PC-9 (cell line): ENCODE data around the gene LGI1. TPM values are rescaled to one million over a fixed set of nuclear protein-coding genes. Genes with fewer than 3 reads are reported as not detected.

Experiments used
- BruUV-seq: library from RNA; stranded (reverse); fragments of 400-500 nt; replicated peaks from 2 replicates; lab custom pipeline; 2021; lab: Mats Ljungman, UMichigan
- CTCF ChIA-PET: fragments of 300-600 bp; sonication (Branson Sonifier 250); formaldehyde crosslinking; loops from one replicate; lab custom pipeline; 2022; ENCODE audit warnings: antibody characterized with exemption; lab: Charles Lee
- POLR2A ChIA-PET: fragments of 300-600 bp; sonication (Branson Sonifier 250); formaldehyde crosslinking; loops from one replicate; lab custom pipeline; 2022; ENCODE audit warnings: antibody characterized with exemption; ENCODE audit not compliant: unreplicated experiment; lab: Charles Lee
- DNase-seq, 2 experiments: peaks; one replicate each; pipeline versions ENCODE4 v3.0.0 to v3.0.0-alpha.2; 2015 to 2022; ENCODE audit warnings: mixed read lengths in 1 of 2
- H2AFZ ChIP-seq: fragments of 200-600 bp; sonication (generic); 2 replicates; pipeline ENCODE4 v1.8.1; 2017; ENCODE audit warnings: antibody characterized with exemption
- H3F3A ChIP-seq: fragments of 200-600 bp; sonication (generic); 2 replicates; pipeline ENCODE4 v1.8.1; 2017; ENCODE audit warnings: antibody characterized with exemption, mild to moderate bottlenecking, low read depth; ENCODE audit not compliant: insufficient read depth
- H3K27ac ChIP-seq: fragments of 200-600 bp; sonication (generic); 2 replicates; pipeline ENCODE4 v1.6.1; 2016; ENCODE audit warnings: mixed run types
- H3K27me3 ChIP-seq: fragments of 200-600 bp; sonication (generic); 2 replicates; pipeline ENCODE4 v1.6.1; 2016; ENCODE audit warnings: low read depth, mixed run types; ENCODE audit not compliant: insufficient read depth
- H3K36me3 ChIP-seq: fragments of 200-600 bp; sonication (generic); 2 replicates; pipeline ENCODE4 v1.6.1; 2016; ENCODE audit warnings: low read depth, mixed run types
- H3K4me1 ChIP-seq: fragments of 200-600 bp; sonication (generic); replicated peaks from 2 replicates; pipeline ENCODE4 v1.6.1; 2016; ENCODE audit warnings: mixed run types; ENCODE audit not compliant: insufficient read depth
- H3K4me2 ChIP-seq: fragments of 200-600 bp; sonication (generic); 2 replicates; pipeline ENCODE4 v1.6.1; 2017; ENCODE audit warnings: mixed run types
- H3K4me3 ChIP-seq: fragments of 200-600 bp; sonication (generic); 2 replicates; pipeline ENCODE4 v1.6.1; 2016; ENCODE audit warnings: mixed run types
- H3K79me2 ChIP-seq: fragments of 200-600 bp; sonication (generic); 2 replicates; pipeline ENCODE4 v1.6.1; 2017; ENCODE audit warnings: low read depth, mixed run types
- H3K9me2 ChIP-seq: fragments of 200-600 bp; sonication (generic); 2 replicates; pipeline ENCODE4 v1.8.1; 2017; ENCODE audit warnings: mild to moderate bottlenecking; ENCODE audit not compliant: insufficient read depth
- H3K9me3 ChIP-seq: fragments of 200-600 bp; sonication (generic); 2 replicates; pipeline ENCODE4 v1.8.1; 2016; ENCODE audit warnings: low read depth; ENCODE audit not compliant: insufficient read depth
- H4K20me1 ChIP-seq: fragments of 200-600 bp; sonication (generic); 2 replicates; pipeline ENCODE4 v1.8.1; 2017; ENCODE audit not compliant: insufficient read depth
- EZH2 ChIP-seq: fragments of 200-600 bp; sonication (generic); IDR thresholded peaks from 2 replicates; pipeline ENCODE4 v1.8.0; 2017; ENCODE audit warnings: antibody characterized with exemption, low read depth
- intact Hi-C: fragments of 100-400 bp; cut with micrococcal nuclease; formaldehyde crosslinking; loops from one replicate; pipeline ENCODE4 v1.10.0; 2022; ENCODE audit not compliant: unreplicated experiment
- total RNA-seq: library from RNA; stranded (reverse); gene quantifications from 2 replicates; pipeline ENCODE4 v1.2.3, GENCODE V29; 2021
- TF ChIP-seq, protein P1 (sequence below): fragments of 200-600 bp; sonication (generic); conservative IDR thresholded peaks from 2 replicates; pipeline ENCODE4 v1.6.1; 2017; ENCODE audit warnings: mixed run types, antibody characterized with exemption, mild to moderate bottlenecking, moderate library complexity

LGI1 gene
- total RNA-seq, 1 experiment from 2014 or later = not detected

DNA sequence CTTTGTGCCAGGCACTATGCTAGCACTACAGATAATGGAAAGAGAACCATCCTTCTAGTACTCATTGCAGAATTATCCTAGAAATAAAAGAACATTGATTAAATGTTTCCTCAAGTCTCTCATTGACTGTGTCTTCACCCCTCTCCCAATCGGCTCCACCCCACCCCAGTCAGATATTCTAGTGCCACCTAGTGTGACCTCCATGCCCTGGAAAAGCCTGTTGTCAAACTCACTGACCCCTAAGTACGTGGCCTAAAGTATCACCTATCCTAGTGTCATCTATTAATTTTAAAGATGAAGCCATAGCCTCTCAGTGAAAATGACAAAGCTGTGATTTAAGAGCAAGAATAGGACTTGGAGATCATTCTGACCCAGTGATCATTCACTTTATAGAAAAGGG, 26.3 kb downstream of the LGI1 start:
- Histone ChIP-seq H3K27ac (no peak overlapping the region), H3K4me2 (no peak overlapping the region), H3K4me3 (no peak overlapping the region), H2AFZ (no peak overlapping the region), H3K9me3 (no peaks in the 10 kb centered on the region), H3K9me2 (no peaks in the 10 kb centered on the region), H4K20me1 (no peaks in the 10 kb centered on the region), H3F3A (no peaks in the 10 kb centered on the region), H3K4me1 (no peaks in the 10 kb centered on the region), H3K27me3 (no peaks in the 10 kb centered on the region), H3K36me3 (no peaks in the 10 kb centered on the region), H3K79me2 (no peaks in the 10 kb centered on the region)
- CTCF ChIA-PET = no interaction called here
- no peak for TF ChIP-seq EZH2
- TF ChIP-seq, protein P1, sequence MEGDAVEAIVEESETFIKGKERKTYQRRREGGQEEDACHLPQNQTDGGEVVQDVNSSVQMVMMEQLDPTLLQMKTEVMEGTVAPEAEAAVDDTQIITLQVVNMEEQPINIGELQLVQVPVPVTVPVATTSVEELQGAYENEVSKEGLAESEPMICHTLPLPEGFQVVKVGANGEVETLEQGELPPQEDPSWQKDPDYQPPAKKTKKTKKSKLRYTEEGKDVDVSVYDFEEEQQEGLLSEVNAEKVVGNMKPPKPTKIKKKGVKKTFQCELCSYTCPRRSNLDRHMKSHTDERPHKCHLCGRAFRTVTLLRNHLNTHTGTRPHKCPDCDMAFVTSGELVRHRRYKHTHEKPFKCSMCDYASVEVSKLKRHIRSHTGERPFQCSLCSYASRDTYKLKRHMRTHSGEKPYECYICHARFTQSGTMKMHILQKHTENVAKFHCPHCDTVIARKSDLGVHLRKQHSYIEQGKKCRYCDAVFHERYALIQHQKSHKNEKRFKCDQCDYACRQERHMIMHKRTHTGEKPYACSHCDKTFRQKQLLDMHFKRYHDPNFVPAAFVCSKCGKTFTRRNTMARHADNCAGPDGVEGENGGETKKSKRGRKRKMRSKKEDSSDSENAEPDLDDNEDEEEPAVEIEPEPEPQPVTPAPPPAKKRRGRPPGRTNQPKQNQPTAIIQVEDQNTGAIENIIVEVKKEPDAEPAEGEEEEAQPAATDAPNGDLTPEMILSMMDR = no peak
- intact Hi-C loops = no loop called here
- BruUV-seq = no TSS peak
- DNase-seq = no peak
- POLR2A ChIA-PET = no interaction called here

DNA sequence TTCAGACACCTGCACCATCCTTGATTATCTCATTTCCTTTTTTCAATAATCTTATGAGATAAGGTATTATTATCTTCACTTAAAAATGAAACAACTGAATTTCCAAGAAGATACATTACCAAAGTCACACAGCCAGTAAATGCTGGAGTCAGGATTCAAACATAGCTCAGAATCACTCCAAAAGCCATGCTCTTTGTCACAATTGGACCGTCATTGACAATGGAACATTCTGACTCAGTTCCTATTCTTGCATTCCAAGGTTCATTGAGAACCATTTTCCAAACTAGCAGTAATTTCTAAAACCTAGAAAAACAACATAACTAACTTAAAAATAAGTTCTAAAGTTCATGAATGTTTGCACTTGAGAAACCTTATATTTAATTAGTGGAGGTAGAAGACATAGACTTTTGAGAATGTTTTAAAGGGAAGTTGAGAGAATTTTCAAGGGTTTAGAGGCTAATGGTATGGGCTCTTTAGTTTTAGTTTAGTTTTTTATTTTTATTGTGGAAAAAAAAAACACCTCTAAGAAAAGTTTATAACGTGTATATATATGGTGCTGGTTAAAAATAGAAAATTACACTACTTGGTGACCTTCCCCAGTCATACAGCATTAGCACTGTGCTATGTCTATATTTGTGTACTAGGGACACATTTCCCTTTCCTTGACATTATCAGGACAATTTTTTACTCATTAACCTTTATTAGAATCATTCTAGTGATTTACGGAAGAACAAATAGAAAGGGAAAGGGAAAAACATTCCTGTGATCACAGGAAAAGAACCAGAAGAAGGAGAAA, 30.9 kb downstream of the LGI1 start:
- DNase-seq = no peak
- TF ChIP-seq, protein P1 = no peak
- TF ChIP-seq EZH2 = no peak
- POLR2A ChIA-PET = no interaction called here
- Histone ChIP-seq H3K27ac (no peak overlapping the region), H3K4me2 (no peak overlapping the region), H4K20me1 (no peaks in the 10 kb centered on the region), H3K9me3 (no peaks in the 10 kb centered on the region), H3K4me1 (no peaks in the 10 kb centered on the region), H3F3A (no peaks in the 10 kb centered on the region), H3K36me3 (no peaks in the 10 kb centered on the region), H3K27me3 (no peaks in the 10 kb centered on the region), H2AFZ (no peak overlapping the region), H3K9me2 (no peaks in the 10 kb centered on the region), H3K79me2 (no peaks in the 10 kb centered on the region), H3K4me3 (no peak overlapping the region)
- CTCF ChIA-PET = no interaction called here
- intact Hi-C loops = no loop called here
- BruUV-seq = no TSS peak

DNA sequence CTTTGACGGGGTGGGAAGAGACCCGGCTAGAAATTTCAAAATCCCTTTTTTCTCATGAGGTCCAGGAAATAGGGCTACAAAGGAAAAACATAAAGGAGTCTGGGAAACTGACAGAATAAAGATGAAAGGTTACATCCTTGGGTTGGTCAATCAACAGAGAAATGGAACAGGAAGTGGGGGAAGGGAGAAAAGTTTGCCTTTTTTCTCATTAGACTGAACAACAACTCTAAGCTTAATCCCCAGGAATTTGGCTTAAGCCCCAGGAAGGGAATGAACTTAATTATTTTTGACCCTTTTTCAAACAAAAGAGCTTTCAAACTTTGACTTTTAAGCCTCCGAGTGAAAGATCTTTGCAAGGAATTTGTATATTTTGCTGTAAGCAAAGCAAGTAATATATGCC, 32.7 kb downstream of the LGI1 start:
- H3K27me3 ChIP-seq = no peaks in the 10 kb centered on the region
- TF ChIP-seq, protein P1 = no peak
- no peak for TF ChIP-seq EZH2
- H2AFZ ChIP-seq = no peak overlapping the region
- no peaks in the 10 kb centered on the region for H4K20me1 ChIP-seq
- BruUV-seq = no TSS peak
- no peak overlapping the region for H3K4me3 ChIP-seq
- H3K27ac ChIP-seq = no peak overlapping the region
- ChIA-PET POLR2A (interaction anchor here (0.7 kb wide), 1 partner anchor 13 kb away, joined by 7 read pairs; no protein-coding TSS in a partner anchor), CTCF (no interaction called here)
- no peaks in the 10 kb centered on the region for H3K79me2 ChIP-seq
- H3F3A ChIP-seq = no peaks in the 10 kb centered on the region
- H3K4me2 ChIP-seq = no peak overlapping the region
- no peak for DNase-seq
- no peaks in the 10 kb centered on the region for H3K9me2 ChIP-seq
- H3K9me3 ChIP-seq = no peaks in the 10 kb centered on the region
- intact Hi-C loops = no loop called here
- H3K36me3 ChIP-seq = no peaks in the 10 kb centered on the region
- H3K4me1 ChIP-seq = no peaks in the 10 kb centered on the region
